LoVo (cell line): ENCODE measurements around the gene DIP2B.

Experiments
- DNase-seq: peaks from one replicate; pipeline ENCODE4 v3.0.0-alpha.2; 2016; ENCODE audit warnings: low spot score

The DIP2B gene

DNA sequence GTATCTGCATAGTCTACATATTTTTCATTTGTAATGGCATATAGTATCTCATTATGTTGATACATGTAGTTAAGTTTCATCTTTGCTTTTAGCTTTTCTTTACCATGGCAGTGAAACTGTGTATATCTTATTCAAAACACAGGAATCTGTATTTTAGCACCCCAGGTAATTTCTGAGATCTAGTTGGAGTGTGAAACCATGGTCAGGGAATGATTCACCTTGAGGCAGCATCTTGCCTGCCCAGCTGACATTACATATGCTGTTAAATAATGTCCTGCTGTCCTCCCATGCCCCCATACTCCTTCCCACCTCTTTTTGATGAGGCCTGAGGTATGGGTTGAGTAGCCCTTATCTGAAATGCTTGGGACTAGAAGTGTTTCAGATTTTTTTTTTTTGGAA, 133.7 kb downstream of the DIP2B start:
- DNase-seq = no peak

DNA sequence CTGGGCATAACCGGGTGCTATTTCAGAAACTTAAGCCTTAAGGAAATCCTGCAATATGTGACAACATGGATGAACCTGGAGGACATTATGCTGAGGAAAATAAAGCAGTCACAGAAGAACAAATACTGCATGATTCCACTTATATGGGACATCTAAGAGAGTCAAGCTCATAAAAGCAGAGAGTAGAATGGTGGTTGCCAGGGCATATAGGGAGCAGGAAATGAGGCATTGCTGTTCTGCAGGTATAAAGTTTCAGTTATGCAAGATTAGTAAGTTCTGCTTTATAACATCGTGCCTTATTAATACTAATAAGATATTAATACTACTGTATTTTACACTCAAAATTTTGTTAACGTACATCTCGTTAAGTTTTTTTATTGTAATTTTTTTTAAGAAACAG, 134.9 kb downstream of the DIP2B start:
- no peak for DNase-seq

- DNase-seq = no peak
These were observed 135.6 kb downstream of the DIP2B start for GRCh38 chr12:50640321-50640939.

- no peak for DNase-seq
These were observed 136.8 kb downstream of the DIP2B start for GRCh38 chr12:50641566-50641965.

GRCh38 chr12:50642035-50642451, 137.3 kb downstream of the DIP2B start:
- DNase-seq = no peak

DNA sequence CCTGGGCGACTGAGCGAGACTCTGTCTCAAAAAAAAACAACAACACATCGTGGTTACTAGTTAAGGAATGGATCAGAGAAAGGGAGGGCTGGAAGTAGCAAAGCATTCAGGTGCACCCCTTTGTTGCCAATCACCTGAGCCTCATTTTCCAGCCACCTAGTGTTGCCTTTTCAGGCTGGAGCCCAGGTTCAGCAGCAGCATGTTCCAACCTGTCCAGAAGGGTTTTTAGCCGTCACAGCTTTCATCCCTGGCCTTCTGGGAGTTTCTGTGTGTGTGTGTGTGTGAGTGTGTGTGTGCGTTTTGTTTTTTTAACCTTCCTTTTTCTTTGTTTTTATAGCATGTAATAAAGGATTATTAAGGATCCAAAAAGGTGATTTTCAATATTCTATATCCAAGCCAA, 138.0 kb downstream of the DIP2B start:
- DNase-seq = no peak

- DNase-seq = no peak
These were observed 142.2 kb downstream of the DIP2B start for GRCh38 chr12:50647031-50647430.

- DNase-seq = no peak
These were observed 142.7 kb downstream of the DIP2B start for GRCh38 chr12:50647479-50647878.

DNA sequence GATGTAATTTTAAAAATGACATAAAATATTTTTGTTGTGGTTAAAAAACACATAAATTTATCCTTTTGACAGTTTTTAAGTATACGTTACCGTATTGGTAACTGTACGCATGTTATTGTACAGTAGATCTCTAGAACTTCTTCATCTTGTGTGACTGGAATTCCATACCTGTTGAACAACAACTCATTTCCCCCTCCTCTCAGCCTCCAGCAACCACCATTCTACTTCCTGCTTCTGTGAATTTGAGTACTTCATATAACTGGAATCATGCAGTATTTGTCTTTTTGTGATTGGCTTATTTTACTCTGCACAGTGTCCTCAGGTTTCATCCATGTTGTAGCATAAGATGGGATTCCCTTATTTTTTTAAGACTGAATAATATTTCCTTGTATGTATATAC, 145.5 kb downstream of the DIP2B start:
- no peak for DNase-seq

DNA sequence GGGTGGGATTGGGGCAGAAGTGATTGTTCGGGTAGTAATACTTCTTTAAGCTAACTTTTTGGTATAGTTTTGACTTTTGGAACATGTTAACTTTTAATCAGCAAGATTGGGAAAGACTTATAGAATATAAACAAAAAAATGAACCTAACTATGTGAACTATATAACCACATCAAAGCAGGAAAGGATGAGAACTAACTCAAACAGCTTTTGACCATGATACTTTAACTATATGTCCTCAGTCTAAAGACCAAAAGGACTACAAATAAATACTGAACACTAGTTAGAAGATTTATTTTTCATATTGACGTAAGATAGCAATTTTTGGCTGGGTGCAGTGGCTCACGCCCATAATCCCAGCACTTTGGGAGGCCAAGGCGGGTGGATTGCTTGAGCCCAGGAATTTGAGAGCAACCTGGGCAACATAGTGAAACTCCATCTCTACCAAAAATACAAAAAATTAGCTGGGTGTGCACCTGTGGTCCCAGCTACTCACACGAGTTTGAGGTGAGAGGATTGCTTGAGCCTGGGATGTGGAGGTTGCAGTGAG, 150.7 kb downstream of the DIP2B start:
- no peak for DNase-seq

DNA sequence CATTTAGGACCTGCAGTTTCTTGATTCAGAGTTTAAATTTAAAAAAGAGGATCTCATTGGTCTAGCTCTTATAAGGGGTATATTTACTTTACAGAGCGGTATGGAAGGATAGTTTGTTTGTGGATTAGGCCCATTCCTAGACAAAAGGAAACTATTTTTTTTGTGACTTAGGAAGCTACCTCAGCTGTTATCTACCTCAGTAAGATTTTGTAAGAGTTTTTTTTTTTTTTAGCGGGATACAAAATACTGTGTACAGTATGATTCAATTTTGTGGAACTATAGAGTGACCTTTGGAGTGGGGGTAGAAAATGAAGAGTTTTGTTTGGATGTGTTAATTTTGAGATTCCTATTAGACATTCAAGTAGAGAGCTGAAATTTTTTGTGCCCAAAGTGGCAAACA, 154.5 kb downstream of the DIP2B start:
- DNase-seq = no peak

GRCh38 chr12:50659690-50660424, 155.1 kb downstream of the DIP2B start:
- no peak for DNase-seq

- DNase-seq = no peak
These were observed 155.6 kb downstream of the DIP2B start for GRCh38 chr12:50660425-50660822.

DNA sequence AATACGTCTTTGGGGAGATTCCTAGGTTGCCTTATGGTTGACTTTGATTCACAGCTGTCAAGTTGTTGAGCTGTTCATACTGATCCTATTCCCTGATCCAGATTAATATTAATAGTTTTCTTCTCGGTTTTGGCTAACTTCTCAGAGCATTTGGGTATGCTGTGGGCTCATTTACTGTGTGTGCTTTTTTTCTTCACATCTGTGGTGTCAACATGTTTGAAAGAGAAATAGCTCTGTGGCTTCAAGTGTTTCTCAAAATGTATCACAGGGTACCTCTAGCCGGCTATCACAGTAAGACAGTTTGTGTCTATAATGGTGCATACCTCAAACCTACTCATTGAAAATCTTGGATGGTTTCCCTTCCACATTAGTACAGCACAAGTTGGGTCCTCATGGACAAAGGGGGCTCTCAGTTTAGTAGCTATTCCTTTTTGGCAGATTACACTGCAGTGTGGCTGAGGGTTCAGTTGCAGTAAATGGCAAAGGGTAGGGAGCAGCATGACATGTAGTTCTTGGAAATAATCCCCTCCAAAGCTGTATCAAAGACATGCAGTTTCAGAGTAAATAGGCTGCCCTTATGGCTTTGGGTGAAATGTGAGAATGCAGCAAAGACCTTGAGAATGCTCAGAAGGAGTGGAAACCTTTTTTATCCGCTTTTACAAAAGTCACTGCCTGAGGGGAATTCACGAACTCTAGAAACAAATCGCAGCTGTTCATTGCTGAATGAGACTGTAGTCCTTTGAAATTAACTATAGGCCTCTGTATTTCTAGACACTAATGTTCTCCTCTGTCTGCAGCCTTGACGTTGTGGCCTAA, 156.7 kb downstream of the DIP2B start:
- DNase-seq = no peak

DNA sequence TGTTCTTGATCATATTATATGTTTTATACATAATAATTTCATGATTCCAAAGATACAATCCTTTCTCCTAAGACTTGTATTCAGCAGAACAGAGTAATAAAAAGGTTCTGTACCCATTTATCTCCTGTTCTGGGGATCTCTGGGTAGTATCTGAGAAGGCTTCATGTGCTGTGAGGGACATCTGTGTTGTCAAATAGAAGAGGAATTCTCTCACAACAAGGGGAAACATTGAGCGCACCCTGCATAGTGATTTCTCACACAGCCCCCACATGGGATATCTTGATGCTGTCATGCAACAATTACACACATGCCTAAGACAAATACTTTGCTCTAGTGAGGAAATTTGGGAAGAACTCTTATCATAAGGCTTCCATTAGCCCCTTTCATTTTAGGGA, 157.3 kb downstream of the DIP2B start:
- DNase-seq = no peak

DNA sequence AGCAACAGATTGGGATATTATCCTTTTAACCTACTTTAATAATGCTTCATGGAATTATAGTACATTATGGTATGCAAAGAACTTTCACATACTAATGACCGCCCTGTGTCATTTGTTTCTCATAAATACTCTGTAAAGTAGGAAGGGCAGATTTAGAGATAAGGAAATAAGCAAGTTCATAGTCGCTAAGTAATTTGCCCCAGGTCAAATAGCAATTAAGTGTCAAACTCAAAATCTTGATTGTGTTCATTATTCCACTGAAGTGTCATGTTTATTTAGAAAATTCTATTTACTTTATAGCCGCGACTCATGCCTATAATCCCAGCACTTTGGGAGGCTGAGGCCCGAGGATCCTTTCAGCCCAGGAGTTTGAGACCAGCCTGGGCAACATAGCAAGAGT, 160.4 kb downstream of the DIP2B start:
- DNase-seq = peak; percentile 9

DNA sequence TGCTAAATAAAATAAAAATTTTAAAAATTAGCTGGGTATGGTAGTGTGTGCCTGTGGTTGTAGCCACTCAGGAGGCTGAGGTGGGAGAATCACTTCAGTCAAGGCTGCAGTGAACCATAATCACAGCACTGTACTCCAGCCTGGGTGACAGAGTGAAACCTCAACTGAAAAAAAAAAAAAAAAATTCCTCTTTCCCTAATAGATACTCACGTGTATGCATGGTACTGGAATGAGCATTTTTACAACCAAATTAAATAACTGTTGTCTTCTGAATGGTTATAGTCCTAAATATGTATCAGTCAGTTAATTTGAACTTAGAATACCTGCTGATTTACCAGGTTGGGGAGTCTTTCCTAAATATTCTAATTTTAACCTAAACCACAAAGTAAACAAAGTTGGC, 160.8 kb downstream of the DIP2B start:
- DNase-seq = no peak

GRCh38 chr12:50666023-50666422, 161.2 kb downstream of the DIP2B start:
- no peak for DNase-seq

DNA sequence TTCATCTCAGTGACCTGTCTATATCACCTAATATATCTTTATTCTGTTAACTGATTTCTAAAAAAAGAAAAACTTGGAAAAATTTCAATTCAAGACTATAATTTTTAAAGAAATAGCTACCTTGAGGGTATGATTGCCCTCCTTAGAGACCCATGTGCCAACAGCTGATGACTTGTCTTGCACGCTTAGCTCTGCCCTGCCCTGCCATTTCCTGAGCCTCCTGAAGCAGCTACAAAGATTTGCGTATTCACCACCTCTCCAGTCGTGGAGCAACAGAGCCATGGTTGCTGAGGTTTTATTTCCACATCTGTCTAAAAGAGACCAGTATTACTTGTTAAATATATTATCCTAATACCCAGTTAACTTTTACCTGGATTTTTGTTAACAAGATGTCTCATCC, 167.4 kb downstream of the DIP2B start:
- DNase-seq = no peak

DNA sequence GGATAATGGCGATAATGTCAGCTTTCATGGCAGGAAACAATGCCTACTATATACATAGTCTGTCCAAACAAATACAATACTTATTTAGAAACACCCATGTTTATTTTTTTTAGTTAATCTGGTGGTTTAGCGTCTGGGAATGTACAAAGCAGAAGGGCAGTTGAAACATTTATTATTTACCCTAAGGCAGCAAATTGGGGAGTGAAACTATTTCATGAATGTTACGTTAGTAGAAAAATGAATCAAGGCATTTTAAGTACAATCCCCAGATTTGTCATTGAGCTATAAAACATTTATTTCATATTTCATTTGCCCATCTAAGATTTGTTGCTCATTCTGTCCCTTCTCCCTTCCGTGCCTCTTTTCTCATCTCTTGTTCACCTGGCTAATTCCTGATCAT, 172.0 kb downstream of the DIP2B start:
- DNase-seq = no peak

GRCh38 chr12:50677858-50678257, 173.1 kb downstream of the DIP2B start:
- DNase-seq = no peak

DNA sequence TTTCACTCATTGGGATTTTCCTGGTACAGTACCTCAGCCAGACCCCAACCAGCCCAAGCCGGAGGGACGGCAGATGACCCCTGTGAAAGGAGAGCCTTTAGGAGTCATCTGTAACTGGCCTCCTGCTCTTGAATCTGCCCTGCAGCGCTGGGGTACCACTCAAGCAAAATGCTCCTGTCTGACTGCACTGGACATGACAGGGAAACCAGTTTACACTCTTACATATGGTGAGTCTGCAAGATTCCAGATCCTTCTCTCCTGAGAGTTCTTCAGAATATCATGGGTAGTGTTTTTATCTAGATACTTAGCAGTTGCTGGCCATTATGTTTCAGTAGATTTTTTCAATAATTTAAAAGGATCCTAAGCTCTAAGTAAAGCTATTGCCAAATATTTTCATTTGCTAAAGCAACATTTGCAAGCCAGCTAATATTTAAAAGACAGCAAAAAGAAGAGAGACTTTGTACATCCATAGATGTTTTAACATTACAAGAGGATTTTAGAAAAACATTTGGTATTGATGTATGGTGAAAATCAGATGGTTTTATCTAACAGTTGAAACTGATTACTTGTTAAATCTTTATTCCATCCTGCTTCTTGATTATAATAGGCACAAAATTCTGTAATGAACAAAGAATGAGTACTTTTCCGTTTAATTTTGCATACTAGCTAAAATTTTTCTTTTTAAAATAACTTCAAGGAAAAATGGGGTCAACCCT, 174.0 kb downstream of the DIP2B start:
- no peak for DNase-seq
